Thyroid gland (tissue), 4 donors: Measurements from ENCODE around the gene CTNNA3.

Source experiments
- CTCF ChIP-seq, 6 experiments: fragments of 200-600 bp in 3 of 6; fragments of 450-650 bp in 3 of 6; sonication (generic) in 3 of 6; IDR thresholded peaks; one replicate each; pipeline ENCODE4 v1.5.1; 2016 to 2019; ENCODE audit warnings: antibody characterized with exemption in 6 of 6, mild to moderate bottlenecking in 2 of 6, inconsistent platforms in 1 of 6, moderate library complexity in 1 of 6
- POLR2A ChIP-seq, 2 donors: fragments of 450-650 bp; IDR thresholded peaks; one replicate each; pipeline ENCODE4 v1.6.1; 2017; ENCODE audit warnings: antibody characterized with exemption in 2 of 2, mild to moderate bottlenecking in 2 of 2, moderate library complexity in 1 of 2

- TF ChIP-seq CTCF (IDR thresholded peaks at IDR 0.05) (no peak), POLR2A (IDR thresholded peaks at IDR 0.05) (no peak)
Observed at GRCh38 chr10:66291133-66291532, 1404.9 kb downstream of the CTNNA3 start.
